ENCODE measurements around the gene TYK2.

- TF ChIP-seq POLR2A (IDR thresholded peaks at IDR 0.05) (no peak), CTCF (IDR thresholded peaks at IDR 0.05) (no peak)
These were observed 18.4 kb upstream of the TYK2 start for GRCh38 chr19:10398819-10399218.
